ENCODE data around the gene ETFB. TPM values are rescaled to one million over a fixed set of nuclear protein-coding genes. Genes with fewer than 3 reads are reported as not detected.

The ETFB gene
- total and polyA plus RNA-seq, 2 donors from 2014 or later: 76.8 to 620 TPM

DNA sequence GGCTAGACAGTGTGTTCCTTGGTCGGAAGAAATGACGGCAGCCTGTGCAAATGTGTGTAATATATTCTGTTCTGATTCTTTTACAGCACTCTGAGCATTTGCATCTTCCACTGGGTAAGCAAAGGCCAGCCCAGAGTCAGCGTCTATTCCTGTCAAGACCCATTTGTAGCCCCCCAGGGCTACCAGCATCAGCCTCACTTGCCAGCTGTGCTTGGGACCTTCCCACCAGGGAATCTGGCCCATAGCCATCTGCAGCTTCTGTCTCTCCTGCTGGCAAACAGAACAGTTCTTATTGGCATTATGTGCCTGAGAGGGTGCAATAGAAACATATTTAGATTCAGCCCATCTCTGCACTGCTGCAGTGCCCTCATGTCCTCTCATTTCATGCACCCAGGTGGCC lies 60.7 kb downstream of the ETFB start:
- intact Hi-C loops (cut with DNase I): no loop called here

DNA sequence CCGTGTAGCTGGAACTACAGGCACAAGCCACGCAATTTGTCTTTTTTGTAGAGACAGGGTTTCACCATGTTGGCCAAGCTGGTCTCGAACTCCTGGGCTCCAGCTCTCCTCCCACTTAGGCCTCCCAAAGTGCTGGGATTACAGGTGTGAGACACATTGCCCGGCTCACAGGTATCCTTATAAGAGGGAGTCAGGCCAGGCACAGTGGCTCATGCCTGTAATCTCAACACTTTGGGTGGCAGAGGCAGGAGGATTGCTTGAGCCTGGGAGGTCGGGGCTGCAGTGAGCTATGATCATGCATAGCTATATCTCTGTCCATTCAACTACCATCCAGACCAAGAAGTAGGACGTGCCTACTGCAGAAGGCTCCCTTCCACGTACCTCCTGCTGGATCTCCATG lies 64.9 kb downstream of the ETFB start:
- intact Hi-C loops (cut with DNase I): no loop called here
- Histone ChIP-seq H3K9me3 (ENCODE audit: control insufficient read depth in 2 of 3, insufficient read depth in 1 of 3, low read length in 3 of 3) (peaks cover 0 to 15% (median 3%) of the 10 kb centered on the region in 3 donors), H3K27ac (ENCODE audit: low read depth in 2 of 2, low read length in 2 of 2) (no peak overlapping the region), H3K9ac (ENCODE audit: low read length in 3 of 3) (no peak overlapping the region), H3K36me3 (ENCODE audit: control insufficient read depth in 2 of 3, insufficient read depth in 3 of 3, low read length in 3 of 3) (no peaks in the 10 kb centered on the region), H3K4me1 (ENCODE audit: control insufficient read depth in 2 of 3, insufficient read depth in 2 of 3, low read depth in 1 of 3, low read length in 3 of 3) (no peaks in the 10 kb centered on the region), H3K4me3 (ENCODE audit: low read length in 3 of 3) (no peak overlapping the region), H3K27me3 (ENCODE audit: control insufficient read depth, insufficient read depth, low read length) (no peaks in the 10 kb centered on the region)
- no peak for TF ChIP-seq CTCF (IDR thresholded peaks at IDR 0.05; ENCODE audit: borderline replicate concordance, extremely low read depth, insufficient read depth)
- FAIRE-seq (no peak), DNase-seq (no peak)

More for the DNA sequence above, 60.7 kb downstream of the ETFB start:
- H3K27ac ChIP-seq (ENCODE audit: low read depth in 2 of 2, low read length in 2 of 2): no peak overlapping the region
- no peak overlapping the region for H3K9ac ChIP-seq (ENCODE audit: low read length in 3 of 3)
- peaks cover 0 to 23% (median 5%) of the 10 kb centered on the region in 3 donors for H3K9me3 ChIP-seq (ENCODE audit: control insufficient read depth in 2 of 3, insufficient read depth in 1 of 3, low read length in 3 of 3)
- FAIRE-seq (no peak), DNase-seq (no peak)
- H3K36me3 ChIP-seq (ENCODE audit: control insufficient read depth in 2 of 3, insufficient read depth in 3 of 3, low read length in 3 of 3): no peaks in the 10 kb centered on the region
- no peak for TF ChIP-seq CTCF (IDR thresholded peaks at IDR 0.05; ENCODE audit: borderline replicate concordance, extremely low read depth, insufficient read depth)
- no peak overlapping the region for H3K4me3 ChIP-seq (ENCODE audit: low read length in 3 of 3)
- peaks cover 6% of the 10 kb centered on the region for H3K27me3 ChIP-seq (ENCODE audit: control insufficient read depth, insufficient read depth, low read length)
- H3K4me1 ChIP-seq (ENCODE audit: control insufficient read depth in 2 of 3, insufficient read depth in 2 of 3, low read depth in 1 of 3, low read length in 3 of 3): no peaks in the 10 kb centered on the region

- no peak for TF ChIP-seq CTCF (IDR thresholded peaks at IDR 0.05; ENCODE audit: borderline replicate concordance, extremely low read depth, insufficient read depth)
- Histone ChIP-seq H3K27ac (ENCODE audit: low read depth in 2 of 2, low read length in 2 of 2) (no peak overlapping the region), H3K4me3 (ENCODE audit: low read length in 3 of 3) (no peak overlapping the region), H3K9ac (ENCODE audit: low read length in 3 of 3) (no peak overlapping the region), H3K9me3 (ENCODE audit: control insufficient read depth in 2 of 3, insufficient read depth in 1 of 3, low read length in 3 of 3) (peaks cover 0 to 5% (median 0%) of the 10 kb centered on the region in 3 donors), H3K4me1 (ENCODE audit: control insufficient read depth in 2 of 3, insufficient read depth in 2 of 3, low read depth in 1 of 3, low read length in 3 of 3) (no peaks in the 10 kb centered on the region), H3K27me3 (ENCODE audit: control insufficient read depth, insufficient read depth, low read length) (no peaks in the 10 kb centered on the region), H3K36me3 (ENCODE audit: control insufficient read depth in 2 of 3, insufficient read depth in 3 of 3, low read length in 3 of 3) (no peaks in the 10 kb centered on the region)
- FAIRE-seq: no peak
- DNase-seq: no peak
- intact Hi-C loops (cut with DNase I): no loop called here
These were observed 68.8 kb downstream of the ETFB start for GRCh38 chr19:51297406-51297805.
